WTC11 (cell line): ENCODE data around the gene MYO9A. TPM values are rescaled to one million over a fixed set of nuclear protein-coding genes. Genes with fewer than 3 reads are reported as not detected.

Source experiments
- ATAC-seq: fragments of 200-7000 bp; cut with Tn5 transposase; 2 replicates; pipeline ENCODE4 v1.10.0; 2021; ENCODE audit warnings: mild to moderate bottlenecking, moderate library complexity
- CTCF ChIA-PET: fragments of 300-600 bp; sonication (Branson Sonifier 250); formaldehyde crosslinking; loops from one replicate; lab custom pipeline; 2021; ENCODE audit warnings: antibody characterized with exemption; lab: Charles Lee
- POLR2A ChIA-PET: fragments of 350-600 bp; sonication (Branson Sonifier 250); formaldehyde crosslinking; loops from one replicate; lab custom pipeline; 2021; ENCODE audit warnings: antibody characterized with exemption; lab: Charles Lee
- DNase-seq: peaks from one replicate; pipeline ENCODE4 v3.0.0; 2021; ENCODE audit warnings: low spot score
- H3K27ac Mint-ChIP-seq: 2 replicates; pipeline ENCODE4 v1.8.0; 2021; ENCODE audit warnings: mixed read lengths
- H3K27me3 Mint-ChIP-seq: 2 replicates; pipeline ENCODE4 v1.8.0; 2021; ENCODE audit warnings: low read depth, mild to moderate bottlenecking, moderate library complexity, mixed read lengths
- H3K36me3 Mint-ChIP-seq: 2 replicates; pipeline ENCODE4 v1.8.0; 2021; ENCODE audit warnings: mixed read lengths
- H3K4me1 Mint-ChIP-seq: 2 replicates; pipeline ENCODE4 v1.8.0; 2022; ENCODE audit warnings: mixed read lengths
- H3K4me3 Mint-ChIP-seq: 2 replicates; pipeline ENCODE4 v1.8.0; 2021; ENCODE audit warnings: mild to moderate bottlenecking, moderate library complexity, mixed read lengths
- H3K9me3 Mint-ChIP-seq: 2 replicates; pipeline ENCODE4 v1.8.0; 2021; ENCODE audit warnings: mixed read lengths
- CREM ChIP-seq: sonication (generic); formaldehyde crosslinking; IDR thresholded peaks from 2 replicates; pipeline ENCODE4 v1.8.1; 2022; ENCODE audit warnings: mild to moderate bottlenecking, missing genetic modification reagents, moderate library complexity
- ELF4 ChIP-seq: sonication (generic); formaldehyde crosslinking; IDR thresholded peaks from 2 replicates; pipeline ENCODE4 v1.8.1; 2022; ENCODE audit warnings: low read depth, mild to moderate bottlenecking, moderate library complexity, missing genetic modification reagents
- EMX1 ChIP-seq: fragments of 250-450 bp; sonication (Bioruptor Pico); IDR thresholded peaks from 2 replicates; pipeline ENCODE4 v1.8.0; 2021; ENCODE audit warnings: mild to moderate bottlenecking
- ETV6 ChIP-seq: sonication (generic); formaldehyde crosslinking; IDR thresholded peaks from 2 replicates; pipeline ENCODE4 v1.8.1; 2022; ENCODE audit warnings: mild to moderate bottlenecking, missing genetic modification reagents
- FOXJ3 ChIP-seq: sonication (generic); formaldehyde crosslinking; IDR thresholded peaks from 2 replicates; pipeline ENCODE4 v1.9.0; 2021; ENCODE audit warnings: missing genetic modification reagents, mild to moderate bottlenecking, borderline replicate concordance
- GABPB1 ChIP-seq: sonication (generic); formaldehyde crosslinking; IDR thresholded peaks from 2 replicates; pipeline ENCODE4 v1.8.1; 2023; ENCODE audit warnings: mild to moderate bottlenecking, missing genetic modification reagents
- GRHL2 ChIP-seq: fragments of 250-450 bp; sonication (Bioruptor Pico); IDR thresholded peaks from 2 replicates; pipeline ENCODE4 v1.8.0; 2022; ENCODE audit warnings: mild to moderate bottlenecking, moderate library complexity; ENCODE audit not compliant: insufficient replicate concordance, severe bottlenecking
- GTF2I ChIP-seq: fragments of 250-450 bp; sonication (Bioruptor Pico); conservative IDR thresholded peaks from 2 replicates; pipeline ENCODE4 v1.4.0; 2021; ENCODE audit warnings: mild to moderate bottlenecking
- JUN ChIP-seq: sonication (generic); formaldehyde crosslinking; IDR thresholded peaks from 2 replicates; pipeline ENCODE4 v1.8.0; 2023; ENCODE audit warnings: mild to moderate bottlenecking, missing genetic modification reagents
- MXD4 ChIP-seq: fragments of 250-450 bp; sonication (Bioruptor Pico); IDR thresholded peaks from 2 replicates; pipeline ENCODE4 v1.8.0; 2021; ENCODE audit warnings: mild to moderate bottlenecking, moderate library complexity, borderline replicate concordance
- NFE2L1 ChIP-seq: sonication (generic); formaldehyde crosslinking; IDR thresholded peaks from 2 replicates; pipeline ENCODE4 v1.8.1; 2023; ENCODE audit warnings: missing genetic modification reagents
- NFYB ChIP-seq: sonication (generic); formaldehyde crosslinking; conservative IDR thresholded peaks from 2 replicates; pipeline ENCODE4 v1.8.0; 2022; ENCODE audit warnings: low read depth, missing genetic modification reagents
- OVOL2 ChIP-seq: fragments of 250-450 bp; sonication (Bioruptor Pico); IDR thresholded peaks from 2 replicates; pipeline ENCODE4 v1.9.0; 2021; ENCODE audit warnings: mild to moderate bottlenecking, borderline replicate concordance
- PRRX2 ChIP-seq: fragments of 250-450 bp; sonication (Bioruptor Pico); IDR thresholded peaks from 2 replicates; pipeline ENCODE4 v1.8.0; 2021; ENCODE audit warnings: mild to moderate bottlenecking
- TCF7 ChIP-seq: sonication (generic); formaldehyde crosslinking; IDR thresholded peaks from 2 replicates; pipeline ENCODE4 v1.8.0; 2022; ENCODE audit warnings: mild to moderate bottlenecking, low read depth, missing genetic modification reagents, moderate library complexity
- TEAD4 ChIP-seq: sonication (generic); formaldehyde crosslinking; IDR thresholded peaks from 2 replicates; pipeline ENCODE4 v1.8.0; 2022; ENCODE audit warnings: mild to moderate bottlenecking, missing genetic modification reagents
- ZNF121 ChIP-seq: sonication (generic); formaldehyde crosslinking; IDR thresholded peaks from 2 replicates; pipeline ENCODE4 v1.8.0; 2023; ENCODE audit warnings: missing genetic modification reagents
- ZNF219 ChIP-seq: sonication (generic); formaldehyde crosslinking; IDR thresholded peaks from 2 replicates; pipeline ENCODE4 v1.8.0; 2023; ENCODE audit warnings: missing genetic modification reagents, mild to moderate bottlenecking, borderline replicate concordance
- ZNF416 ChIP-seq: fragments of 250-450 bp; sonication (Bioruptor Pico); IDR thresholded peaks from 2 replicates; pipeline ENCODE4 v1.9.0; 2021; ENCODE audit warnings: mild to moderate bottlenecking, inconsistent platforms
- ZNF423 ChIP-seq: fragments of 250-450 bp; sonication (Bioruptor Pico); IDR thresholded peaks from 2 replicates; pipeline ENCODE4 v2.1.2; 2022; ENCODE audit warnings: mild to moderate bottlenecking, moderate library complexity
- total RNA-seq: library from RNA; stranded (reverse); gene quantifications from 3 replicates; pipeline ENCODE4 v1.2.3, GENCODE V29; 2021
- TF ChIP-seq, protein P1 (sequence below): sonication (generic); formaldehyde crosslinking; IDR thresholded peaks from 2 replicates; pipeline ENCODE4 v1.8.1; 2023; ENCODE audit warnings: mild to moderate bottlenecking, missing genetic modification reagents, moderate library complexity
- TF ChIP-seq, protein P2 (sequence below): fragments of 250-450 bp; sonication (Bioruptor Pico); IDR thresholded peaks from 2 replicates; pipeline ENCODE4 v1.8.0; 2021; ENCODE audit warnings: mild to moderate bottlenecking
- TF ChIP-seq, protein P3 (sequence below): sonication (generic); formaldehyde crosslinking; IDR thresholded peaks from 2 replicates; pipeline ENCODE4 v1.8.0; 2022; ENCODE audit warnings: mild to moderate bottlenecking, missing genetic modification reagents
- TF ChIP-seq, protein P4 (sequence below): sonication (generic); formaldehyde crosslinking; IDR thresholded peaks from 2 replicates; pipeline ENCODE4 v1.8.1; 2022; ENCODE audit warnings: low read depth, mild to moderate bottlenecking, moderate library complexity, missing genetic modification reagents, borderline replicate concordance
- TF ChIP-seq, protein P5 (sequence below): sonication (generic); formaldehyde crosslinking; IDR thresholded peaks from 2 replicates; pipeline ENCODE4 v1.8.0; 2022; ENCODE audit warnings: mild to moderate bottlenecking, missing genetic modification reagents

MYO9A gene
- total RNA-seq, 1 experiment from 2014 or later: 23.5 TPM

DNA sequence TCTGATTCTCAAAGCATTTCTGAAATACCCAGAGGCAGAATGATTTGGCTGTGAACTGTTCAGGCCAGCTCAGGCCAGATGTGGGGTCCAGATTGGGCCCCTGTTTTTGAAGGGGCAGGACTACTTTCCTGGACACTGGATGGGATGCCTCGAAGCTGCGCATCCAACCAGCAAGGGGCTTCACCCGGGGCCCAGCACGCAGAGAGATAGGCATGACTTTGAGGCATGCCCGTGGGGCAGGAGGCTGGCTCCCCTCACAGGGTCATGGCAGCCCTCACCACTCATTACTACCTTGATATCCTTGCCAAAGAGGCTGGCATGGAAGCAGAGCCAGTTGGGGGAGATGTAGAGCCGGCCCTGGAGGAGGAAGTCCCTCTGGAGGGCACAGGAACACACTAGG is 49.5 kb upstream of the MYO9A start:
- H3K9me3 Mint-ChIP-seq: no peaks in the 10 kb centered on the region

DNA sequence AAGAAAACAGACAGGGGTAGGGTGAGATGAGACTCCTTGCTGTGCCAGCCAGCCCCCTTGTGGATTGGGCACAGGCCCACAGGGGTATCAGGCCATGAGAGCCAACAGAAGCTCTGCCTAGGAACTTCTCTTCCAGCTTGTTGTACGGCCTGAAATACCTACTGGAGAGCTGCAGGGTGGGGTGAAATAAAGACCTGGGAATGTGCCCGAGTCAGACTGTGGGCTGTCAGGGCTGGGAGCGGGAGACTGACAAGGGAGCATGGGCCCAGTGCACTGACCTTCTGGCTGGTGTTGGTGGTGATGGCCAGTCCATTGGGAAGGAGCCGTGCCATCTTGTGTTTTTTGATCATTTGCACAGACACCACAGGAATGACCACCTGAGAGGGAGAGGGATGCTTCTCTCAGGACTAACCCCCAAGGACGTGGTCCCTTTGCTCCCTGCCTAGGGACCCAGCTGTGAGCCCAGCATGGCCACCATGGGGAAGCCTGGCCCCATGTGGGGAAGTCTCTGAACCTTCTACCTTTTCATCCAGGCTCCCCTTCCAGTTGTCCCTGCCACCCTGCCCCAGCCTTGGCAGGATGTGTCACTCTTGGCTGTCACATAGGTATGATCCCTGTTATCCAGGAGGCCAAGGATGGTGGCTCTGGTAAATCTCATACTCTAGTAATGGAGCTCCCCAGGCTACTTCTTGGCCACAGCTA is 48.9 kb upstream of the MYO9A start:
- H3K4me1 Mint-ChIP-seq: peaks cover 11% of the 10 kb centered on the region
- CTCF ChIA-PET: no interaction called here
- no peak for DNase-seq
- POLR2A ChIA-PET: no interaction called here
- H3K27ac Mint-ChIP-seq: no peak overlapping the region
- H3K9me3 Mint-ChIP-seq: no peaks in the 10 kb centered on the region
- no peak for ATAC-seq
- TF ChIP-seq ZNF423 (CRISPR knock-in tag) (no peak), ZNF219 (no peak), CREM (CRISPR knock-in tag) (no peak), NFYB (CRISPR knock-in tag) (no peak)
- no peak overlapping the region for H3K4me3 Mint-ChIP-seq
- H3K27me3 Mint-ChIP-seq: no peaks in the 10 kb centered on the region
- no peaks in the 10 kb centered on the region for H3K36me3 Mint-ChIP-seq

More for the DNA sequence above, 49.5 kb upstream of the MYO9A start:
- DNase-seq (no peak), ATAC-seq (no peak)
- Mint-ChIP-seq H3K36me3 (no peaks in the 10 kb centered on the region), H3K4me3 (no peak overlapping the region), H3K27me3 (no peaks in the 10 kb centered on the region), H3K27ac (no peak overlapping the region), H3K4me1 (peaks cover 11% of the 10 kb centered on the region)
- CTCF ChIA-PET: no interaction called here
- POLR2A ChIA-PET: no interaction called here
- no peak for TF ChIP-seq NFE2L1 (CRISPR knock-in tag)
- no peak for TF ChIP-seq PRRX2 (CRISPR knock-in tag)
- TF ChIP-seq EMX1 (CRISPR knock-in tag): no peak
- TF ChIP-seq ETV6 (CRISPR knock-in tag): no peak
- no peak for TF ChIP-seq ELF4 (CRISPR knock-in tag)
- TF ChIP-seq, protein P1, sequence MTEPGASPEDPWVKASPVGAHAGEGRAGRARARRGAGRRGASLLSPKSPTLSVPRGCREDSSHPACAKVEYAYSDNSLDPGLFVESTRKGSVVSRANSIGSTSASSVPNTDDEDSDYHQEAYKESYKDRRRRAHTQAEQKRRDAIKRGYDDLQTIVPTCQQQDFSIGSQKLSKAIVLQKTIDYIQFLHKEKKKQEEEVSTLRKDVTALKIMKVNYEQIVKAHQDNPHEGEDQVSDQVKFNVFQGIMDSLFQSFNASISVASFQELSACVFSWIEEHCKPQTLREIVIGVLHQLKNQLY (CRISPR knock-in tag): no peak
- TF ChIP-seq, protein P2, sequence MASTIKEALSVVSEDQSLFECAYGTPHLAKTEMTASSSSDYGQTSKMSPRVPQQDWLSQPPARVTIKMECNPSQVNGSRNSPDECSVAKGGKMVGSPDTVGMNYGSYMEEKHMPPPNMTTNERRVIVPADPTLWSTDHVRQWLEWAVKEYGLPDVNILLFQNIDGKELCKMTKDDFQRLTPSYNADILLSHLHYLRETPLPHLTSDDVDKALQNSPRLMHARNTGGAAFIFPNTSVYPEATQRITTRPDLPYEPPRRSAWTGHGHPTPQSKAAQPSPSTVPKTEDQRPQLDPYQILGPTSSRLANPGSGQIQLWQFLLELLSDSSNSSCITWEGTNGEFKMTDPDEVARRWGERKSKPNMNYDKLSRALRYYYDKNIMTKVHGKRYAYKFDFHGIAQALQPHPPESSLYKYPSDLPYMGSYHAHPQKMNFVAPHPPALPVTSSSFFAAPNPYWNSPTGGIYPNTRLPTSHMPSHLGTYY (CRISPR knock-in tag): no peak
- no peak for TF ChIP-seq ZNF121
- TF ChIP-seq, protein P3, sequence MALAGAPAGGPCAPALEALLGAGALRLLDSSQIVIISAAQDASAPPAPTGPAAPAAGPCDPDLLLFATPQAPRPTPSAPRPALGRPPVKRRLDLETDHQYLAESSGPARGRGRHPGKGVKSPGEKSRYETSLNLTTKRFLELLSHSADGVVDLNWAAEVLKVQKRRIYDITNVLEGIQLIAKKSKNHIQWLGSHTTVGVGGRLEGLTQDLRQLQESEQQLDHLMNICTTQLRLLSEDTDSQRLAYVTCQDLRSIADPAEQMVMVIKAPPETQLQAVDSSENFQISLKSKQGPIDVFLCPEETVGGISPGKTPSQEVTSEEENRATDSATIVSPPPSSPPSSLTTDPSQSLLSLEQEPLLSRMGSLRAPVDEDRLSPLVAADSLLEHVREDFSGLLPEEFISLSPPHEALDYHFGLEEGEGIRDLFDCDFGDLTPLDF (CRISPR knock-in tag): no peak

DNA sequence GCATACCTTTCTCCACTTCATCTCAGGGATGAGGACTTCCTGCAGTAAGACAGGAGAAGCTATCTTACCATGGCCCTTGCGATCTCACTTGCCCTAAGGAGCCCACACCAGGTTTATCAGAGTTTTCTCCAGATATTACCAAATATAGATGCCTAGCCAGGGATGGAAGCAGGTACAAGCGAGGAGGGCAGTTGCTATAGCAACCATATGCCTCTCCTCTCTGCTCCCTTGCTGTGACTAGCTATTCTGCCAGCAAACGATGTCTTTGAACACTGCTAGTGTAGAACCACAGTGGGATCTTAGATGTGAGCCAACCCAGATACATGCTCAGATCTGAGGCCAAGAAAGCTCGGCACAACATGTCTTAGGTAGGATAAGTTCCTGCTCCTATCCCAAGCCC is 45.8 kb upstream of the MYO9A start:
- no peaks in the 10 kb centered on the region for H3K36me3 Mint-ChIP-seq
- no peak overlapping the region for H3K27ac Mint-ChIP-seq
- H3K27me3 Mint-ChIP-seq: no peaks in the 10 kb centered on the region
- TF ChIP-seq, protein P4, sequence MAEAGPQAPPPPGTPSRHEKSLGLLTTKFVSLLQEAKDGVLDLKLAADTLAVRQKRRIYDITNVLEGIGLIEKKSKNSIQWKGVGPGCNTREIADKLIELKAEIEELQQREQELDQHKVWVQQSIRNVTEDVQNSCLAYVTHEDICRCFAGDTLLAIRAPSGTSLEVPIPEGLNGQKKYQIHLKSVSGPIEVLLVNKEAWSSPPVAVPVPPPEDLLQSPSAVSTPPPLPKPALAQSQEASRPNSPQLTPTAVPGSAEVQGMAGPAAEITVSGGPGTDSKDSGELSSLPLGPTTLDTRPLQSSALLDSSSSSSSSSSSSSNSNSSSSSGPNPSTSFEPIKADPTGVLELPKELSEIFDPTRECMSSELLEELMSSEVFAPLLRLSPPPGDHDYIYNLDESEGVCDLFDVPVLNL (CRISPR knock-in tag): no peak
- TF ChIP-seq GABPB1 (CRISPR knock-in tag): no peak
- TF ChIP-seq GTF2I (CRISPR knock-in tag): no peak
- TF ChIP-seq, all 79 proteins: peak for 0
- ATAC-seq (no peak), DNase-seq (no peak)
- H3K4me1 Mint-ChIP-seq: peaks cover 4% of the 10 kb centered on the region
- no peaks in the 10 kb centered on the region for H3K9me3 Mint-ChIP-seq
- ChIA-PET POLR2A (interaction anchor here (0.7 kb wide), 1 partner anchor 45 kb away, joined by 3 read pairs; the partner anchor contains the start of gene SENP8), CTCF (interaction anchor here (1.2 kb wide), 1 partner anchor 34 kb away, joined by 4 read pairs; no protein-coding TSS in a partner anchor)
- H3K4me3 Mint-ChIP-seq: no peak overlapping the region

DNA sequence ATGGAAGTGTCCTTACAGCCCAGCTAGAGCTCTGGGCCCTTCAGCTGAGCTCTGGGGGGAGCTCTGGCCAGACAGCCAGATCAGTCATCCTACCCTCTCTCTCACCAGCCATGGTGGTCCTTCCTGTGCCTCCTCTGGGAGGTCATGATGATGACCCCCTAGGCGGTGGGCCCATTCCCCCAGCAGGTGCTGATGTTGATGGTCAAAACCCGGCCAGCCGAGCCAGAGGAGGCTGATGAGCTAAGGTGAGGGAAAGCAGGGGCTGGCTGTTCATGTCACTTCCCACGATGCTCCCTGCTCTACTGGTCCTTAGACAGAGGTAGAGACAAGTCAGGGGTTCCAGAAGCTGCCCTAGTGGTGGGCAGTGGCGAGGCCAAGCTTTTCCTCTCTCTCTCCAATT is 44.6 kb upstream of the MYO9A start:
- H3K4me1 Mint-ChIP-seq: no peaks in the 10 kb centered on the region
- DNase-seq (no peak), ATAC-seq (no peak)
- no peaks in the 10 kb centered on the region for H3K27me3 Mint-ChIP-seq
- ChIA-PET CTCF (interaction anchor here (0.8 to 1.2 kb wide), 2 partner anchors 18 to 36 kb away, joined by 3 to 4 read pairs; no protein-coding TSS in a partner anchor), POLR2A (no interaction called here)
- H3K27ac Mint-ChIP-seq: no peak overlapping the region
- no peak for TF ChIP-seq TCF7 (CRISPR knock-in tag)
- TF ChIP-seq JUN: no peak
- TF ChIP-seq TEAD4 (CRISPR knock-in tag): no peak
- TF ChIP-seq ZNF416 (CRISPR knock-in tag): no peak
- TF ChIP-seq GRHL2: no peak
- no peak for TF ChIP-seq FOXJ3 (CRISPR knock-in tag)
- TF ChIP-seq, protein P5, sequence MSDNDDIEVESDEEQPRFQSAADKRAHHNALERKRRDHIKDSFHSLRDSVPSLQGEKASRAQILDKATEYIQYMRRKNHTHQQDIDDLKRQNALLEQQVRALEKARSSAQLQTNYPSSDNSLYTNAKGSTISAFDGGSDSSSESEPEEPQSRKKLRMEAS: no peak
- TF ChIP-seq MXD4: no peak
- TF ChIP-seq OVOL2: no peak
- no peaks in the 10 kb centered on the region for H3K36me3 Mint-ChIP-seq
- H3K9me3 Mint-ChIP-seq: no peaks in the 10 kb centered on the region
- H3K4me3 Mint-ChIP-seq: no peak overlapping the region
